ENCODE measurements around the gene HABP4.
A peak's percentile ranks its signal among the peaks of the same experiment; 100 is the strongest.

Gene HABP4

DNA sequence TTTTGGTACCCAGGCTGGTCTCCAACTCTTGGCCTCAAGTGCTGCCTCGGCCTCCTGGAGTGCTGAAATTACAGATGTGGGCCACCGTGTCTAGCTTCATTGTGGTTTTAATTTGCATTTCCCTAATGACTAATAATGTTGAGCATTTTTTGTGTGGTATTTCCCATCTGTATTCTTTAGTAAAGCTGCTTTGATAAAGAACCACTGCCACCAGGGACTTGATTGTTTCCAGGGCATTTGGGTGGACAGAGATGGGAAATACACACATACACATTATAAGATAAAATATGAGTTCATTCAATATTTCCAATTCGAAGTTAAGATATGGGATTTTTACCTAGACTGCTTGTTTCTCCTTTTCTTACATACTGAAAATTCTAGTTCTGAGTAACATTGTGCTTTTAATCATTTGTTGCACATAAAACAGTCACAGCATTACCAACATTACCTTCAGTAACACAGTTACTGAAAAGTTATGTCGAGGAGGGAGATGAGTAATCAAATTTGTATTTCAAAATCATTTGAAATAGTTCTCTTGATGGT, 28.9 kb downstream of the HABP4 start:
- DNase-seq: peak; percentile 31 to 34

DNA sequence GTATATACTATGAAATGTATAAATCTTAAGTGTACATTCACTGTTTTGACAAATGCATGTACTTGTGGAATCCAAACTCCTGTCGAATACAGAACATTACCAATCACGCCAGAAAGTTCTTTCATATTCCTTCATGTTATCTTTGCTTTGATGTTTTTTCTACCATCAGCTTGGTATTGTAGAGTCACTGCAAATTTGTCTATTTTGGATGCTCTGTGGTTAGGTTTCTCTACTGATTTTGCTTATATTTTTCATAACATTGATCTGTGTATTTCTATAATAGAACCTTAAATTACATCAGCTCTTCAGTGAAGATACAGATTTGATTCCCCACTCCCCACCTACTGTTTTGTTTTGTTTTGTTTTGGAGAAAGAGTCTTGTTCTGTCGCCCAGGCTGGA, 30.8 kb downstream of the HABP4 start:
- no peak for DNase-seq

- DNase-seq: no peak
Measured at GRCh38 chr9:96482476-96482875, 32.5 kb downstream of the HABP4 start.

- DNase-seq: no peak
Measured at GRCh38 chr9:96483197-96483596, 33.2 kb downstream of the HABP4 start.

GRCh38 chr9:96483733-96484390, 33.9 kb downstream of the HABP4 start:
- no peak for DNase-seq

DNA sequence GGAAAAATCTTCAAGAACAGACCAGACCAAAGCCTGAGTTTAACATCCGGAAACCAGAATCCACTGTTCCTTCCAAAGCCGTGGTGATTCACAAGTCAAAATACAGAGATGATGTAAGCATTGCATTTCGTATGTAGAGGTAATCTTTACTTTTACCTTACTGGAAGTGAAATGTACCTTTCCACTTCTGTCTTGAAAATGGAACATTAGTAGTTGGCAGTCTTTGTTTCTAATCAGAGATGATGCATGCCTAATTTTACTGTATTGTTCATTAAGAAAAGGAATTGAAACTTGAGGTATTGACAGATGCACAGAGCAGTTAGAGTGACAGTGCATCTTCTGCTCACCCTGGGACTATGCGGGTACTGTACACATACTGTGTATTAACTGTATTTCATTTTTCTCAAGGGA, 34.6 kb downstream of the HABP4 start:
- no peak for DNase-seq

DNA sequence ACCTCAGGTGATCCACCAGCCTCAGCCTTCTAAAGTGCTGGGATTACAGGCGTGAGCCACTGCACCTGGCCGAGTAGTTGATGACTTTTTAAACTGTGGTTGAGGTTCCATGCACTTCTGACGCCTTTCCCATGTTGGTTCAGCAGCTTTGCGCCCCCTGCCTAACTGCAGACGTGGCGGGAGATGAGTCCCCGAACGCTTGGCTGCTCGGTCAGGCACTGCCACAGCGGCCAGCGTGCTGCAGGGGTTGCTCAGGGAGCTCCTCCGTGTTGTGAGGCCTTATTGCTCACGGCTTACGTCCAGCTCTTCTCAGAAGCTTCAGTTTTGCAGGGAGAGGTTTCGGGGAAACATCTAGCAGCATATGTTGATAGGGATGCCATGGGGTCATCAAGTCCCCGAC, 35.3 kb downstream of the HABP4 start:
- no peak for DNase-seq

- DNase-seq: no peak
Measured at GRCh38 chr9:96486386-96487028, 36.5 kb downstream of the HABP4 start.

GRCh38 chr9:96487029-96487396, 37.0 kb downstream of the HABP4 start:
- no peak for DNase-seq

- DNase-seq: no peak
Measured at GRCh38 chr9:96487949-96488348, 38.0 kb downstream of the HABP4 start.

- no peak for DNase-seq
Measured at GRCh38 chr9:96489482-96489979, 39.6 kb downstream of the HABP4 start.

DNA sequence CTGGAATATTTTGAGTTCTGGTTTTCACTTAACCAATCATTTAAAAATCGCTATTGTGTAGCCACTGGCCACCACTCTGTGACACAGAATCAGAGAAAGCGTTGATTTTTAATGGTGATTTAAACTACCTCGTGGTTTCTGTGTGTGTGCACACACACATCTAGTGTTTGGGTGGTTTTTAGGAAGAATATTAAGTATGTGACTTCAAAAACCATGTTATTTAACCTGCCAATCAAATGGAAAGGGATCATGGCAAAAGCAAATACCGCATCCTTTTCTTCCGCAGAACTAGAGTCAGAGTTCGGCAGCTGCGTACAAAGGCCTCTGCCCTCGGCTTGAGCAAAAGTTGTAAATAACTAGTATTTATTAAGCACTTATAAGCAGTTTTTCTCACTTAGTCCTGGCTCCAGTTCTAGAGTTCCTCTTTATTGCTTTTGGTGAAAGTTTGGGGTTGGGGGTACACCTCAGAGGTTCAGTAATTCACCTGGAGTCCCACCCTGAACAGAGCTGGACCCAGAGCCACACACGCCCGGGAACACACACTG, 40.6 kb downstream of the HABP4 start:
- DNase-seq: no peak

DNA sequence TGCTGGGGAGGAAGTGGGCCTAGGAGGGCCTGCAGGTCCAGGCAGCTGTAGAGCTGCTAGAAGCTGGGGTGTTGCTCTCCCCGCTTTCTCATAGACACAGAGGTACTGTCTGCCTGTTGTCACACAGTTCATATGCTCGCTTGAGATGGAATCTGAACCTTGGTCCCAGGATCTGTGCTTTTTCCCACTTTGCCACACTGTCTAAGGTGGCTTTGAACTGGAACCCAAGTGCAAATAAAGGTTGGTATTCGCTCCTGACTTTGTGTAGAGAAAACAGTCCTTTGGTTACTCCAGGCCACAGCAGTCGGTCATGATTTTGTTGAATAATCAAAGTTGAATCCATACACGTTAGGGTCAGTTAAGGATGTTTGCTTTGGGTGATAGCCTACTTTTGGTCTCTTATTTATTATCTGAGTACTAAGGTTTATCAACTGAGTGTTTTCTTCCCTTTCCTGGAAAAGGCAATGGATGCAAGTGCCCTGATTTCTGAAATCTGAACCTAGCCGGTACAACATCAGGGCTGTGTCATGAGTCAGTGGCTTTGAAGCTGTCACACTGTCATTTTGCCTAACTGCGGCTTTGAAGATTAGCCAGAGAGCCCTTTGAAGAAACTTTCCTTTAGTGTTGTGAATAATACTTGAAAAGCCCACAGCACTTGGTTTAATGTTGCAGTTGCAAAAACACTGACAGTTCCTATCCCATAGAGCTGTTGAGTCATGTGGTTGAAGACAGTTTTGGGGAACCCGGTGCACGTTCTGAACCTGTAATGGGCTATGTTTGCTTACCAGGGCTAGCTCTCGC, 41.3 kb downstream of the HABP4 start:
- peak; percentile 18 to 28 for DNase-seq

DNA sequence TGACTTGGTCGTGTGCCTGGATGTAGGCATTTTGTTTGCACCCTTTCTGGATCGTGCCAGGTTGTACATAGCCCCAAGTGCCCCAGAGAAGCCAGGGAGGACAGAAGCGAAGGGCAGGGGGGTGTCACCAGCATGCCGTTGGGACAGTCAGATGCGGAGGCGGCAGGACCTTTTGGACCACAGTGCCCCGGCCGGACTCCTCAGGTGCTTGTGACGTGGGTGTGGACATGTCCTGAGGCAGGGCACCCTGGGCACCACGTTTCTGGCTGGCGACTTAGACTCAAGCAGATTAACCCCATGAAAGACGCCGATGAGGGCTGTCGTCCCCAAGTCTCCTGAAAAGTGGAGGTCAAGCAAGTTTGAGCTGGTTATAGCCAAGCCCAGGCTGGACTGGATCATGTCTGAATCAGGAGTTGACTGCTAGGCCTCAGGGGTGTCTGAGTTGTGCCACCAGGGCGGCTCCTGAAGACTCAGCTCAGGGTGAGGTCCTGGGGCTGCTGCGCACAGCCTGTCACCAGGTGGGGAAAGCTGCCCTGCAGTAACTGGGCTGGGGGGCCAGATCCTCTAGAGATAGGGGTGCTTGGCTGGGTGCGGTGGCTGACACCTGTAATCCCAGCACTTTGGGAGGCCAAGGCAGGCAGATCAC, 42.0 kb downstream of the HABP4 start:
- DNase-seq: no peak

- no peak for DNase-seq
Measured at GRCh38 chr9:96492993-96493531, 43.1 kb downstream of the HABP4 start.

DNA sequence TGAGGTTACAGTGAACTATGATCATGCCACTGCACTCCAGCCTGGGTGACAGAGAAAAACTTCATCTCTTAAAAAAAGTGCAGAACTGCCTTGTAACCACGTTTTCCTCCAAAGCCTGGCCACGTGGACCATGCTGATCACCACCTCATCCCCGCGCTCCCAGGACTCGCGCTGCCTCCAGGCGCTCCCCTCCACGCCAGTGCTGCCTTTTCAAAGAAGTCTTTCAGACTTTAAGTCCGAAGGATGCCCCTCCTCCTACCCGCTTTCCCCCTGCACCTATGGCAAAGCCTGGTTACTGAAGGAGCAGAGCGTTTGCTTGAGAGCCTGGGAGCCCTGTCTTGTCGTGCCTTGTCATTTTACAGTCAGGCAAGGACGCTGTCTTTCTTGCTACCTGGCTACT, 43.8 kb downstream of the HABP4 start:
- no peak for DNase-seq

DNA sequence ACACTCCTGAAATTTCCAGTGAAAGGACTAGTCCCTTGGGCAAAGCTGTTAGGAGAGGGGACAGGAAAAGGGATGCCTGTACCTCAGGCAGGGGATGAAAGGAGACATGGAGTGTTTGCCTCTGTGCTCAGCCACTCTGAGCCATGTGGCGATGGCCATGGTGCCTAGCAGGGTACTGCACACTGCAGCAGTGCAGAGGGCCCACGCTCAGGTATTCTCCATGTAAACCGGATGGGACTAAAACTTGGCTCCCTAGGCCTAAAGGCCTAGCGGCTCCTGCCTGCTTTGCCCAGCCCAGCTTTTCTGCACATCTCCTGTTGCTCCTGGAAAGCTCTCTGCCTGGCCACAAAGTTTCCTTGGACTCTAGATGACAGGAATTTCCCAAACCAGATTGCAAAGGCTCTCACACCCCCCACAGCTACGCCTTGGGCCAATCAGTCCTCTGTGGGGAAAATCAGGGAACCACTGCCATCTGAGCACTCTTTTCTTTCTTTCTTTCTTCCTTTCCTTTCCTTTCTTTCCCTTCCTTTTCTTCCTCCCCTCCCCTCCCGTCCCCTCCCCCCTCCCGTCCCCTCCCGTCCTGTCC, 44.3 kb downstream of the HABP4 start:
- DNase-seq: no peak

- DNase-seq: no peak
Measured at GRCh38 chr9:96495341-96495740, 45.4 kb downstream of the HABP4 start.

DNA sequence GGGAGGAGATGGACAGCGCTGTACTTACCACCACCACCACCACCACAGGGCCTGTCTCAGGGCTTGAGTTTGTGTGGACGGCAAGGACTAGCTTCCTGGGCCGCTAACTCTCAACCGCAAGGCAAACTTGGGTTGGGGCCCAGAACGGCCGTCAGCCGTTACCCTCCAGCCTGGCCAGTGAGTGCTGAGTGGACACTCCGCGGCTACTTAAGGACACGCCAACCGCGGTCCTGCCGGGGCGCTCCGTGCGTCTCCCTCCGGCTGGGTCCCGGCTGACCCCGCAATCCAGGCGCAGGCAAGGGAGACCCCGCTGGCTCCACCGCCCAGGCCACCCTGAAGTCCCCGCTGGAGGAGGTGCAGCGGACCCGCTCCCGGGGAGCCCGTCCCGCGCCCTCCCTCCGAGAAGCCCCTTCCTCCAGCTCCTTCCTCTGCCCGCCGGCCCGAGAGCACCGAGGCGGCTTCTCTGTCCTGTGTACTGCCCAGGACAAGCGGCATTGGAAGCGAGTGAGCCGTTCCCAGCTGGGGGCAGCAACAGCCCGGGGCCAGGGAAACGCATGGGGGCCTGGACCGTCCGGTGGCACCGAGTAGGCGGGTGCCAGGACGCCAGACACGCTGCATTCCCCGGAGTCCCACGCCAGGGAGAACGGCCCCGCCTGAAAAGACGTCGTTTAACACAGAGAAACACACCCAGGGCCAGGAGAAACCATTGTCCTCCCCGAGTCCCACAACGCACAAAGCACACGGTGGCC, 46.6 kb downstream of the HABP4 start:
- DNase-seq: no peak

GRCh38 chr9:96497117-96497399, 47.1 kb downstream of the HABP4 start:
- no peak for DNase-seq

GRCh38 chr9:96498796-96499195, 48.8 kb downstream of the HABP4 start:
- DNase-seq: no peak

DNA sequence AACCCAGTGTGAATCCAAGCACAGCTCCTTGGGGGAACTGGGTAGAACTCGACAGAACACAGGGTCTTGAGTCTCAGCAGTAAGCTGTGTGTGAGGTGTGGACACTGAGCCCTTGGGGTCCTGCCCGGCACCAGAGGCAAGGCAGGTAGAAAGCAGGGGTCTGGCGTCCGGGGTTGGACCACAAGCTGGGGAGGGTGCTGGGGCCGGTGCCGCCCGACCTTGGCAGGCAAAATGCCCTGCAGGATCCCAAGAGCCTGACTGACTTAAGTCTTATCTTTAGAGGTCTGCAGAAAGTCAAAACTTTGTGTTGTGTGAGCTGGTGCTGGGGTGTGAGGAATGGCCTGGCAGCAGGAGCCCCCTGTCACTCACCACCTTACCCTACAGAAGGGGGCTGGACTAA, 49.3 kb downstream of the HABP4 start:
- no peak for DNase-seq
